Right cardiac atrium (tissue), 5 donors: Measurements from ENCODE around the gene LRP1B. TPM values are rescaled to one million over a fixed set of nuclear protein-coding genes. Genes with fewer than 3 reads are reported as not detected.

Experiments
- ATAC-seq, 2 donors: fragments of 200-7000 bp; cut with Tn5 transposase; one replicate each; pipeline versions ENCODE4 v1.8.0 to v1.9.1; 2020; ENCODE audit warnings: moderate library complexity in 2 of 2, mild to moderate bottlenecking in 1 of 2
- DNase-seq, 3 donors: peaks; one replicate each; pipeline ENCODE4 v3.0.0-alpha.2; 2020
- H3K27ac ChIP-seq: one replicate; pipeline ENCODE4 v1.5.1; 2013; ENCODE audit warnings: mild to moderate bottlenecking, low read length, control low read depth, moderate library complexity
- H3K27me3 ChIP-seq: one replicate; pipeline ENCODE4 v1.6.1; 2013; ENCODE audit not compliant: control insufficient read depth, insufficient read depth
- H3K4me1 ChIP-seq: one replicate; pipeline ENCODE4 v1.6.1; 2013; ENCODE audit warnings: low read length; ENCODE audit not compliant: control insufficient read depth, insufficient read depth
- H3K4me3 ChIP-seq: one replicate; pipeline ENCODE4 v1.5.1; 2013; ENCODE audit warnings: low read length, control low read depth
- H3K9me3 ChIP-seq: one replicate; pipeline ENCODE4 v1.6.1; 2013; ENCODE audit warnings: low read length; ENCODE audit not compliant: control insufficient read depth
- WGBS: extraction: QIAGEN DNeasy Blood & Tissue Kit; methylation state at CpG from one replicate; pipeline ENCODE4 v1.1.7; 2013; 5-methylcytosine and 5-hydroxymethylcytosine counted together
- intact Hi-C, 4 donors: fragments of 100-400 bp; cut with DNase I; formaldehyde crosslinking; loops; one replicate each; pipeline versions ENCODE4 v1.11.0 to v1.14.0; 2022 to 2023
- polyA plus RNA-seq: library from polyadenylated mRNA; stranded (reverse); fragments of 200-250 nt; gene quantifications from one replicate; pipeline ENCODE4 v1.2.3, GENCODE V29; 2013
- total RNA-seq, 4 donors: library from RNA; stranded (reverse); fragmentation: NEBNext Ultra II Directional; extraction: Animal tissue kit (Norgen Biotek cat#: 25700); gene quantifications; one replicate each; pipeline ENCODE4 v1.2.1, GENCODE V29; 2021
- donor health status: healthy with polysubstance abuse.
- donor health status: DM: no; HTN: yes; CAD: no.
- donor health status: DM: no; HTN: no; CAD: no.
- donor health status: DM: no; HTN: yes; CAD: no; lungs with severe emphysema.
- donor health status: DM: yes; HTN: yes; CAD: no.

LRP1B gene
- total and polyA plus RNA-seq, 5 donors: 0.21 to 1.8 (median 0.34) TPM

DNA sequence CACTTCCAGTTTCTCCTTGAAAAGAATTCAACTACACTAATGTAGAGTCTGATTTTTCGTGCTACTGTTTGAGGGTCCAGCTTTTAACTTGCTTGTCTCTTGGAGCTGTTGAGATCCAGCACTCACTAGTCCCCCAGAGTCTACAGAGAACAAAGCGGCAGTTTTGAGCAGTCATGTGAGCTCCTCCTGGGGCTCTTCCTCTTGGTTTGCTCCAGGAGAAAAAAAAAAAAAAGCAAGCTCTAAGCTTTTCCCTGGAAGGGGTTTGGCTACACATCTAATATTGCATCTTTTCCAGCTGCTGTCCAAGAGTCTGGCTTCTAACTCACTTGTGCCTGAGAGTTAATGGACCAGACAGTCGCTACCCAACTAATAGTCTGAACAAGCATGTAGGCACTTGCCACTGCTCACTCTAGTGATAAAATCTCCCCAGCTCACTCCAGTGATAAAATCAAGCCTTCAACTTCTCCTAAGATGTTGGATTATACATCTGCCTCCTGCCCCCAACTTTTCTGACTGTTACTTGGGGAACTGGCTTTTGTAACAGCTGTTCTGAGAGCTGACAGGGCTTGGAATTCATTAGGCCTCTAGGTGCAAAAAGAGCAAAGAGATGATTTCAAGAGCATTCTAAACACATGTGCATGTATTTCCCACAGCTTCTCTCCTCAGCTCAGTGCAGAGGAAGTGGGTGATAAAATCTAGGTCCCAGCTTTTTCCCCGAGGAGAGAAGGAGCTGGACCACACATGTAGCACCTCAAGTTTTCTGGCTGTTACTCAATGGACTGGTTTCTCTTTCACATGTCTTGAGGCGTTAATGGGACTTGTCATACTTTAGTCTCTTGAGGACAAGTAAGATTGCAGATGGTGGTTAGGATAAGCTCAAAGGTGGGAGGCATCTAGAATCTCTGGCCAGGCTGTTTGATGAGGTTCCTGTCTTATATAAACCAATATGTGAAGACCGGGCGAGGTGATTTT, 750.5 kb downstream of the LRP1B start:
- H3K9me3 ChIP-seq: no peaks in the 10 kb centered on the region
- no peak for DNase-seq
- ATAC-seq: no peak
- no peaks in the 10 kb centered on the region for H3K4me1 ChIP-seq
- WGBS: 65% methylated on average over 7 of the region's 7 CpGs
- H3K27ac ChIP-seq: no peak overlapping the region
- no peaks in the 10 kb centered on the region for H3K27me3 ChIP-seq
- intact Hi-C loops: no loop called here
- H3K4me3 ChIP-seq: no peak overlapping the region

DNA sequence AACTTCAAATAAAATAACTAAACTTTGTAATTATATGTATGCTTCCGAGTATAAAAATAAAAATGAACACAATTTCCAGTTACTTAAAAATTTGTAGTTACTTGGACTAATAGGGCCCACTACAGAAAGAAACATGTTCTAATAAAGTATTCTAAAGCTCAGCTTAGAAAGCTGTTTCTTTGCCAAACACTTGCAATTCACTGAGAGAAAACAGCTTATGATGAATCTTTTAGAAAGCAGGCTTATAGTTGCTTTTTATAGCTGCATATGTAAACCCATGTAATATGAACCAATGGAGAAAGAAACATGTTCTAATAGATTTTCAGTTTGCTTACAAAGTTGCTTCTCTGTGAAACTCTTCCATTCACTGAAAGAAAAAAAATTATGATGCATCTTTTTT, 766.0 kb downstream of the LRP1B start:
- Histone ChIP-seq H3K27ac (no peak overlapping the region), H3K27me3 (no peaks in the 10 kb centered on the region), H3K9me3 (no peaks in the 10 kb centered on the region), H3K4me1 (no peaks in the 10 kb centered on the region), H3K4me3 (no peak overlapping the region)
- intact Hi-C loops: no loop called here
- 86% methylated on average over 1 of the region's 1 CpG for WGBS
- no peak for DNase-seq
- ATAC-seq: no peak

GRCh38 chr2:141362311-141362710, 768.5 kb downstream of the LRP1B start:
- no peak for ATAC-seq
- H3K27ac ChIP-seq: no peak overlapping the region
- 85% methylated on average over 4 of the region's 4 CpGs for WGBS
- DNase-seq: no peak
- intact Hi-C loops: no loop called here
- no peak overlapping the region for H3K4me3 ChIP-seq
- no peaks in the 10 kb centered on the region for H3K4me1 ChIP-seq
- no peaks in the 10 kb centered on the region for H3K9me3 ChIP-seq
- no peaks in the 10 kb centered on the region for H3K27me3 ChIP-seq

GRCh38 chr2:141348481-141348880, 782.3 kb downstream of the LRP1B start:
- H3K4me3 ChIP-seq: no peak overlapping the region
- H3K9me3 ChIP-seq: no peaks in the 10 kb centered on the region
- DNase-seq (no peak), ATAC-seq (no peak)
- H3K4me1 ChIP-seq: no peaks in the 10 kb centered on the region
- intact Hi-C loops: no loop called here
- WGBS: 92% methylated on average over 1 of the region's 1 CpG
- H3K27me3 ChIP-seq: no peaks in the 10 kb centered on the region
- H3K27ac ChIP-seq: no peak overlapping the region

- Histone ChIP-seq H3K27ac (no peak overlapping the region), H3K4me3 (no peak overlapping the region), H3K9me3 (no peaks in the 10 kb centered on the region), H3K4me1 (no peaks in the 10 kb centered on the region), H3K27me3 (no peaks in the 10 kb centered on the region)
- WGBS: 63% methylated on average over 2 of the region's 2 CpGs
- ATAC-seq (no peak), DNase-seq (no peak)
- intact Hi-C loops: no loop called here
These were observed 789.4 kb downstream of the LRP1B start for GRCh38 chr2:141341444-141341843.

DNA sequence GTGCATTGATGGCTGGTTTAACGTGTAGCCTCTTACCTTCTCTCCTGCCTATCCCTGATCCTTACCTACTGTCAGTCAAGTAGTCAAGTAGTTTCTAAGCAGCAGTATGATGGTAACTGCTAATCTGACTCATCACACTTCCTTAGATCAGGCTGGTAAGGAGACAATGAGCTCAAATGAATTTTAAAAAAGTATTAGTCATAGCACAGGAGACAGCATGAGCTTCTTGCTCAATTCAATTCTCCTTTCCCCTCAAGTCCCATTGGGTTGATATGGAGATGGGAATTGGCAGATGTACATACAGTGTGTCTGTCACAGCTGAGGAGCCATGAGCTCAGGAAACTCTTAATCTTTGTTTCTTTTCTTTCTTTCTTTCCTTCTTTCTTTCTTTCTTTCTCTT, 799.7 kb downstream of the LRP1B start:
- no peak for ATAC-seq
- 82% methylated on average over 1 of the region's 1 CpG for WGBS
- no peaks in the 10 kb centered on the region for H3K9me3 ChIP-seq

DNA sequence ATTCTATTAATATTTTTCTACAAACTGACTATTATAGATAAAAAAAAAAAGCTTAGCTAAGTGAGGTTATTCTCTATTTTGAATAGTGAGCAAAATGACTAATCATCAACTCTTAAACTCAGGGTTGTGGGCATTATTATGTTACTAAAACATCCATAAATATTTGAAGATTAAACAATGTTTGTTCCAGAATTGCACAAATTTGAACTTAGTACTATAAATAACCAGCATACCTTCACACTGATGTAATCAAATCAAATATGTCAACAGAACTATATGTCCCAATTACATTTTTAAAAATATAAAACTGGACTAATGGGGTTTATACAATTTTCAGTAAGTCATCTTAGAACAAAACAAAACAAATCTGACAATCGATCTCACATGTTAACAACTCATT, 800.9 kb downstream of the LRP1B start:
- Histone ChIP-seq H3K9me3 (no peaks in the 10 kb centered on the region), H3K4me1 (no peaks in the 10 kb centered on the region), H3K4me3 (no peak overlapping the region), H3K27me3 (no peaks in the 10 kb centered on the region), H3K27ac (no peak overlapping the region)
- WGBS: 72% methylated on average over 1 of the region's 1 CpG
- intact Hi-C loops: no loop called here
- DNase-seq (no peak), ATAC-seq (no peak)

More for the DNA sequence above, 799.7 kb downstream of the LRP1B start:
- DNase-seq: no peak
- Histone ChIP-seq H3K27ac (no peak overlapping the region), H3K27me3 (no peaks in the 10 kb centered on the region), H3K4me1 (no peaks in the 10 kb centered on the region), H3K4me3 (no peak overlapping the region)
- intact Hi-C loops: no loop called here

DNA sequence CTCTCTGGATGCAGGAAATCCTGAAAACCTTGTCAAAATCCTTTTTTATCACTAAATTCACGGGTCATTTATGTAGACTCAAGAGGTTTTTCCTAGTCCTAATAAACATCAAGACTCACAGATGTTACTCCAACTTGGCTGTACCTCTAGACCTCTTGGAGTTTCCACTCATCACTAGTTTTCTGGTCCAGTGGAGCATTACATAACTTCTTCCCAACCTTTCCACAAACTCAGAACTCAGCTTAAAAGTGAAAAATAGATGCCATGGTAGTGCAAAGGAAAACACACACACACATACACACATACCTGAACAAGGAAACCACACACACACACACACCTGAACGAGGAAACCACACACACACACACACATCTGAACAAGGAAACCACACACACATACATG, 807.2 kb downstream of the LRP1B start:
- ATAC-seq (no peak), DNase-seq (no peak)
- no peak overlapping the region for H3K4me3 ChIP-seq
- 48% methylated on average over 2 of the region's 2 CpGs for WGBS
- no peaks in the 10 kb centered on the region for H3K4me1 ChIP-seq
- intact Hi-C loops: no loop called here
- no peak overlapping the region for H3K27ac ChIP-seq
- no peaks in the 10 kb centered on the region for H3K9me3 ChIP-seq
- H3K27me3 ChIP-seq: no peaks in the 10 kb centered on the region

GRCh38 chr2:141317986-141318385, 812.8 kb downstream of the LRP1B start:
- ATAC-seq (no peak), DNase-seq (no peak)
- Histone ChIP-seq H3K27ac (no peak overlapping the region), H3K9me3 (no peaks in the 10 kb centered on the region), H3K4me3 (no peak overlapping the region), H3K4me1 (no peaks in the 10 kb centered on the region), H3K27me3 (no peaks in the 10 kb centered on the region)
- intact Hi-C loops: no loop called here

GRCh38 chr2:141316606-141317005, 814.2 kb downstream of the LRP1B start:
- WGBS: 93% methylated on average over 3 of the region's 3 CpGs
- no peak for ATAC-seq
- no peaks in the 10 kb centered on the region for H3K9me3 ChIP-seq
- DNase-seq: no peak
- intact Hi-C loops: no loop called here
- H3K27ac ChIP-seq: no peak overlapping the region
- H3K27me3 ChIP-seq: no peaks in the 10 kb centered on the region
- no peaks in the 10 kb centered on the region for H3K4me1 ChIP-seq
- H3K4me3 ChIP-seq: no peak overlapping the region

DNA sequence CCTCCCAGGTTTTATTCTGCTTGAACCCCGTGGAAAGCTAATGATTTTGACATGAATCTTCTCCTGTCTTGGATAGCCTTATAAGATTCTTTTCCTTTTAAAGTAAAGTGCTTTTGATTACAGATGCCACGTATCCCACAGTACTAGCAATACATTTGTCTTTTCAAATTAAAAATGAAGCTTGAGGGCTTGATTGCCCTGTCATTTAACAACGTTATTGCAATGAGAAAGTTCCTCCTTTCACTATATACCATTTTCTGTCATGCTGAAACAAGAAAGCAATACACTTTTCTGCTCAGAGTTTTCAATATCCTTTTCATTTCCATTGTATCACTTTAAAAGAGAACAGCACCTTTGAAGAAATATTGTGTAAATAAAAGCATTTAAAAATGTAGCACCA, 814.7 kb downstream of the LRP1B start:
- DNase-seq: no peak
- no peaks in the 10 kb centered on the region for H3K4me1 ChIP-seq
- ATAC-seq: no peak
- no peaks in the 10 kb centered on the region for H3K27me3 ChIP-seq
- no peaks in the 10 kb centered on the region for H3K9me3 ChIP-seq
- intact Hi-C loops: no loop called here
- no peak overlapping the region for H3K27ac ChIP-seq
- H3K4me3 ChIP-seq: no peak overlapping the region
- WGBS: 60% methylated on average over 3 of the region's 3 CpGs
